ENCODE data around the gene CYTH3.

The CYTH3 gene

DNA sequence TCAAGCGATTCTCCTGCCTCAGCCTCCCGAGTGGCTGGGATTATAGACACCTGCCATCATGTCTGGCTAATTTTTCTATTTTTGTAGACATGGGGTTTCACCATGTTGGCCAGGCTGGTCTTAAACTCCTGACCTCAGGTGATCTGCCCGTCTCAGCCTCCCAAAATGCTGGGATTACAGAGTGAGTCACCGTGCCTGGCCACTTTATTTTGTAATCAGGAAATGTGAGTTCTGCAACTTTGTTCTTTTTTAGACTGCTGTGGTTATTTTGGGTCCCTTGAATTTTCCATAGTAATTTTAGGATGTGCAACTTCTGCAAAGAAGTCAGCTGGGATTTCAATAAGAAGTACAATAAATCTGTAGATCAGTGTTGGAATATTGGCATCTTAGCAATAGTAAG, 96.8 kb downstream of the CYTH3 start:
- no peak overlapping the region for H3K27ac ChIP-seq
- TF ChIP-seq CTCF (IDR thresholded peaks at IDR 0.05) (no peak), ZFX (IDR thresholded peaks at IDR 0.05; ENCODE audit: borderline replicate concordance) (no peak)

DNA sequence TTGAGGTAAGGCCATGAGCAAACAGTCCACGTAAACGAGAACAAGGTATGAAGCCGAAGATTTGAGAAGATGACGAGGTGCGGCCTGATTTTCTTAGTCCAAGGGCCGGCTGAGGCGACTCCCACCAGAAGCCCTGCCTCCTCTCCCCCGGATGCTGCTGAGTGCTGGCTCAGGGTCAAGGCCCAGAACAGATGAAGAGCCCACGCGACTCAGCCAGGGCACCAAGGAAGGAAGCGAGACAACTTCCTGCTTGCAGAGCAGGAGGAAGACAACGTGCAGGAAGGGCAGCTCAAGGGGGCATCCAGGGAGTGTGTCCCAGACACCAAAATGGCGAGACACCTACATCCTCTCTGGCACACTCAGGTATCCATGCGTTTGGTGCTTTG, 99.5 kb downstream of the CYTH3 start:
- no peak overlapping the region for H3K27ac ChIP-seq
- no peak for TF ChIP-seq ZFX (IDR thresholded peaks at IDR 0.05; ENCODE audit: borderline replicate concordance)
- TF ChIP-seq CTCF (IDR thresholded peaks at IDR 0.05): no peak

DNA sequence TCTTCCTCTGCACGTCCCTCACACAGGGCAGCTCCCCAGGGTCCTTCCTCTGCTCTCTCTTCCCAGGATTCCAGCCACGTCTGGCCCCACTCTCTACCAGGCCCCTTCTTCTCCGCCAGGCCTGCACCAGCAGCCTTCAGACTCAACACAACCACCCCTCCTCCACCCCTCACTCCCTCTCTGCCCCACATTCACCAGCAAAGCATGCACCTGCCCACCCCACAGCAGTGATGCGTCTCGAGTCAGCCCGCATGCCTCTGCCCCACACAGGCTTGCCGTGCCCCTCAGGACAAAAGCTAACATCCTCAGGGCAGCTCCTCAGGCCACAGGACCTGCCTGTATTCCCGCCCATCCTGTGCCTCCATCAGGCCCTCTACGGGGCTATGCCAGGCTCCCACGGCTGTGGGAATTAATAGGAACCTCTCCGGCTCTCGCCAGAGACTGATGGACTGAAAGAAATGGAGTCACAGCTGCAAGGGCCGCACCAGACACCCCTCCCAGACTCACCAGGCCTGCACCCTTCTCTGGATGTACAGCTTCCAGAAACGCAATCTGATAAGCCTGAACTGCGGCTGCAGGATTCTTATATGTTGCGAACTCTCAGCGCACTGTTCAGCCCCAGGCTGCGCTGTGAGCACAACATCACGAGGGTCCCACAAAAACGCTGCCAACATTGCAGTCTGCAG, 100.1 kb downstream of the CYTH3 start:
- no peak overlapping the region for H3K27ac ChIP-seq
- TF ChIP-seq CTCF (IDR thresholded peaks at IDR 0.05) (no peak), ZFX (IDR thresholded peaks at IDR 0.05; ENCODE audit: borderline replicate concordance) (no peak)

GRCh38 chr7:6171532-6172223, 100.7 kb downstream of the CYTH3 start:
- TF ChIP-seq CTCF (IDR thresholded peaks at IDR 0.05) (no peak), ZFX (IDR thresholded peaks at IDR 0.05; ENCODE audit: borderline replicate concordance) (no peak)
- H3K27ac ChIP-seq: no peak overlapping the region

GRCh38 chr7:6170571-6171531, 101.6 kb downstream of the CYTH3 start:
- H3K27ac ChIP-seq: no peak overlapping the region
- TF ChIP-seq ZFX (IDR thresholded peaks at IDR 0.05; ENCODE audit: borderline replicate concordance) (no peak), CTCF (IDR thresholded peaks at IDR 0.05) (no peak)

- TF ChIP-seq CTCF (IDR thresholded peaks at IDR 0.05): no peak
- no peak for TF ChIP-seq ZFX (IDR thresholded peaks at IDR 0.05; ENCODE audit: borderline replicate concordance)
- no peak overlapping the region for H3K27ac ChIP-seq
Observed at GRCh38 chr7:6169805-6170520, 102.5 kb downstream of the CYTH3 start.

Measured in 22Rv1 (cell line).